Esophagus squamous epithelium (tissue), 4 donors: Measurements from ENCODE around the gene KICS2.

Source experiments
- POLR2A ChIP-seq, 4 donors: fragments of 450-650 bp; IDR thresholded peaks; one replicate each; pipeline ENCODE4 v1.6.1; 2017; ENCODE audit warnings: antibody characterized with exemption in 4 of 4, mild to moderate bottlenecking in 4 of 4, moderate library complexity in 3 of 4
- TF ChIP-seq, protein P1 (sequence below), 6 experiments: fragments of 450-650 bp in 4 of 6; fragments of 200-600 bp in 2 of 6; sonication (generic) in 2 of 6; IDR thresholded peaks; one replicate each; pipeline ENCODE4 v1.5.1; 2016 to 2019; ENCODE audit warnings: antibody characterized with exemption in 6 of 6, mild to moderate bottlenecking in 4 of 6, moderate library complexity in 4 of 6

DNA sequence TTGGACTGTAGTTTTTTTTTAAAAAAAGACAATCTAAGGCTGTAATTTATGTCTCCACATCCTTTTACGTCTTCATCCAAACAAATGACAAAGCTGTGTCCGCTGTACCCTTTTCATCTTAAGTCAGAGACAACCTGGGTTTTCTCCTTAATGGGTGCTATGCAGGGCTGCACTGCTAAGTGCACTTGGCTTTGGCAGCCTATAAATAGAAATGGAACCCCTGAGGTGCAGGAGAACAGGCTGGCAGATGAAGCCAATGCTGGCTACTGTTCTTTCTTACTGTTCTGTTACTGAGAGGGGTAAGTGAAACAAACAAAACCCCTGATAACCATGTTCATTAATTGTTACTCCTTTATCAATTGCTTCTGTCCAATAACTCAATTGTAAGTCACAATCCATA, 47.1 kb upstream of the KICS2 start:
- TF ChIP-seq, protein P1, sequence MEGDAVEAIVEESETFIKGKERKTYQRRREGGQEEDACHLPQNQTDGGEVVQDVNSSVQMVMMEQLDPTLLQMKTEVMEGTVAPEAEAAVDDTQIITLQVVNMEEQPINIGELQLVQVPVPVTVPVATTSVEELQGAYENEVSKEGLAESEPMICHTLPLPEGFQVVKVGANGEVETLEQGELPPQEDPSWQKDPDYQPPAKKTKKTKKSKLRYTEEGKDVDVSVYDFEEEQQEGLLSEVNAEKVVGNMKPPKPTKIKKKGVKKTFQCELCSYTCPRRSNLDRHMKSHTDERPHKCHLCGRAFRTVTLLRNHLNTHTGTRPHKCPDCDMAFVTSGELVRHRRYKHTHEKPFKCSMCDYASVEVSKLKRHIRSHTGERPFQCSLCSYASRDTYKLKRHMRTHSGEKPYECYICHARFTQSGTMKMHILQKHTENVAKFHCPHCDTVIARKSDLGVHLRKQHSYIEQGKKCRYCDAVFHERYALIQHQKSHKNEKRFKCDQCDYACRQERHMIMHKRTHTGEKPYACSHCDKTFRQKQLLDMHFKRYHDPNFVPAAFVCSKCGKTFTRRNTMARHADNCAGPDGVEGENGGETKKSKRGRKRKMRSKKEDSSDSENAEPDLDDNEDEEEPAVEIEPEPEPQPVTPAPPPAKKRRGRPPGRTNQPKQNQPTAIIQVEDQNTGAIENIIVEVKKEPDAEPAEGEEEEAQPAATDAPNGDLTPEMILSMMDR (IDR thresholded peaks at IDR 0.05), result no peak
- TF ChIP-seq POLR2A (IDR thresholded peaks at IDR 0.05), result no peak
